ENCODE results near the gene ZNF41.
"Not testable (repeated sequence)": the region's sequence is repeated elsewhere in the genome, so short reads cannot be mapped to it uniquely, and the experiment has no call there.

ZNF41 gene

DNA sequence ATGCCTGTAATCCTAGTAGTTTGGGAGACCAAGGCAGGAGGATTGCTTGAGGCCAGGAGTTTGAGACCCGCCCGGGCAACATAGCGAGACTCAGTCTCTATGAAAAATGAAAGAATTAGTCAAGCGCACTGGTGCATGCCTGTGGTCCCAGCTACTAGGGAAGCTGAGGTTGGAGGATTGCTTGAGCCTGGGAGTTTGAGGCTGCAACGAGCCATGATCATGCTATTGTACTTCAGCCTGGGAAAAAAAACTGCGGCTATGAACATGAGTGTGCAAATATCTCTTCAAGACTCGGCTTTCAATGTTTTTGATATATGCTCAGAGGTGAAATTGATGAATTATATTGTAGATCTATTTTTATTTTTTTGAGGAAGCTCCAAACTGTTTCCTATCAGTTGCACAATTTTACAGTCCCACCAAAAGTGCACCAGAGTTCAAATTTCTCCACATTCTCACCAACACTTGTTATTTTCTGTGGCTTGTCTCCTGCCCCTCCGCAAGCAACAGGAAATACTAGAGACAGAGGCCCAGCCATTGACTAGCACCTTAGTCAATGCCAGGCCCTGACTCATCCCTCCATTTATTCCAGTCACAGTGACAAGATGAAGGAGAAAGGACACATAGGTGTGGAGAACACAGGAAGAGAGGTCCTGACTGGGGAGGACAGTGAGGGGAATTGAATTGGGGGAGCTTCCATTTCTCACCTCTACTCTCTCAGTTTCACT lies 33.1 kb upstream of the ZNF41 start:
- Mint-ChIP-seq H3K27me3 (ENCODE audit: low read depth, poor library complexity) (peaks cover 5% of the 10 kb centered on the region), H3K27ac (peak overlapping the region; percentile 26), H3K36me3 (ENCODE audit: low read depth) (peaks cover 2% of the 10 kb centered on the region), H3K4me1 (peaks cover 29% of the 10 kb centered on the region), H3K4me3 (no peak overlapping the region), H3K9me3 (peaks cover 49% of the 10 kb centered on the region)
- DNase-seq: no peak
- TF ChIP-seq, protein P1, sequence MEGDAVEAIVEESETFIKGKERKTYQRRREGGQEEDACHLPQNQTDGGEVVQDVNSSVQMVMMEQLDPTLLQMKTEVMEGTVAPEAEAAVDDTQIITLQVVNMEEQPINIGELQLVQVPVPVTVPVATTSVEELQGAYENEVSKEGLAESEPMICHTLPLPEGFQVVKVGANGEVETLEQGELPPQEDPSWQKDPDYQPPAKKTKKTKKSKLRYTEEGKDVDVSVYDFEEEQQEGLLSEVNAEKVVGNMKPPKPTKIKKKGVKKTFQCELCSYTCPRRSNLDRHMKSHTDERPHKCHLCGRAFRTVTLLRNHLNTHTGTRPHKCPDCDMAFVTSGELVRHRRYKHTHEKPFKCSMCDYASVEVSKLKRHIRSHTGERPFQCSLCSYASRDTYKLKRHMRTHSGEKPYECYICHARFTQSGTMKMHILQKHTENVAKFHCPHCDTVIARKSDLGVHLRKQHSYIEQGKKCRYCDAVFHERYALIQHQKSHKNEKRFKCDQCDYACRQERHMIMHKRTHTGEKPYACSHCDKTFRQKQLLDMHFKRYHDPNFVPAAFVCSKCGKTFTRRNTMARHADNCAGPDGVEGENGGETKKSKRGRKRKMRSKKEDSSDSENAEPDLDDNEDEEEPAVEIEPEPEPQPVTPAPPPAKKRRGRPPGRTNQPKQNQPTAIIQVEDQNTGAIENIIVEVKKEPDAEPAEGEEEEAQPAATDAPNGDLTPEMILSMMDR (IDR thresholded peaks at IDR 0.05): no peak

DNA sequence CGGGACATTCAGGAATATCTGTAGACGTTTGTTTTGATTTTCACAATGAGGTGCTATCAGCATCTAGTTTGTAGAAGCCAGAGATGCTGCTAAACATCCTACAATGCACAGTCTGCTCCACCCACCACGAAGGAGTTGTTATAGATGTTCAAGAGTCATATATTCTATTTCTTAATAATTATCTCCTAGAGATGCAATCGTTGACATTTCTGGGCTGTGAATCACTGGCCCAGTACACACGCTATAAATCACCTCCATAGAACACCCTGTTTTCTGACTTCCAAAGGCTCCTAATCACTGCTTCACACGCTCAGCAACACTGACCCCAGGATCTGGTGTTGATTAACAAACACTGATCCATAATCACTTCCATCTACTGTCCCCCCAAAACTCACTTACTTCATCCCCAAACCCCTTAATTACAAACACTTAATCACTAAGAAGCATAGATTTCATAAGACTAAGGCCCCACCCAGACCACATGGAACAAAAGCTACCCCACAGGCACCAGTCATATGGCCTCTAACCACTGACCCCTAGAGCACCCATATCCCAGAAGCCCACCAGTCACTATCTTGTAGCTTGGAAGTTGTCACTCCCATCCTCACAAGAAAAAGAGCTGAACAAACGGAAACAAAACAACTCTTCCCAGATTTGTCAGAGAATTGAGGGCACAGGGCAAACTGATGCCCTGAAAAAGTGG lies 31.7 kb upstream of the ZNF41 start:
- peaks cover 45% of the 10 kb centered on the region for H3K9me3 Mint-ChIP-seq
- peak overlapping the region; percentile 71 for H3K4me3 Mint-ChIP-seq
- H3K27ac Mint-ChIP-seq: peak overlapping the region; percentile 35
- no peaks in the 10 kb centered on the region for H3K36me3 Mint-ChIP-seq (ENCODE audit: low read depth)
- peaks cover 5% of the 10 kb centered on the region for H3K27me3 Mint-ChIP-seq (ENCODE audit: low read depth, poor library complexity)
- no peak for DNase-seq
- H3K4me1 Mint-ChIP-seq: peaks cover 29% of the 10 kb centered on the region
- TF ChIP-seq, protein P1 (IDR thresholded peaks at IDR 0.05): no peak

DNA sequence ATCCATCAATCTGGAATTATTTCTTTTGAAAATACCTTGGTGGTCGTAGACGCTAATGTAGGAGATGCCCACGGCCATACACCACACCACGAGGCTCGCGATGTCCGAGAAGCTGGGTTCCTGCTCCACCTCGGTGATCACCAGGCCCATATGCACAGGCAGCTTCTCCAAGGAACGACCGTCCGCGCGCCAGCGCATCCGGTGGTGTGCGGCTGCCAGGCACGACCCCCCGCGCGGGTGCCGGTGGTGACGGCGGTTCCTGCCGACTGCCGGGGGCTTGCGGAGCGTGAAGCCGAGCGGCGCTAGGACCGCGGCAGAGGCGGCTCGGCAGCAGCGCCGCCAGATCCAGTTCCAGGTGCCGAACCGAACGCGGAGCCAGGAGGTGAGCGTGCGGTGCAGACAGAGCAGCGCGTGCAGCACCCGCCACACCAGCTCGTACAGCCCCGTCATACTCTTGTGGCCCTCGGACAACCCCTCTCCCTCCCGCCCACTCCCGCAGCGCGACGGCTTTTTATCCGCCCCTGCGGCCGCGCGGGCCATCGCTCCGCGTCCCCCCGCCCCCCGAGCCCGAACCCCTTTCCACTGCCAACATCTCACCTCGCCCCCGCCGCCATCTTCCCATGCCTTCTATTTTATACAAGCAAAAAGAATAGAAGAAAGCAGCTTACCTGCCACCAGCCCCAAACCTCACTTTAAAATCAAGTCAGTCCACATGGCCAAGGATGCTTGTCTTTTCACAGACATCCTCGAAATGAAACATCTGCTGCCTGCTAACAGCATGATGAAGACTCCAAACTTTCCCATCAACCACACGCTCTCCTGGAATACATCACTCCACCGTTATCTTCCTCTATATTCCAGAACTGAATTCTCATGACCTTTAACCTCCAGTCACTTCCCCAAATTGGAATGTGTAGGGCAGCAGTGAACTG lies 30.3 kb upstream of the ZNF41 start:
- not testable (repeated sequence) for H3K36me3 Mint-ChIP-seq (ENCODE audit: low read depth); H3K27me3 Mint-ChIP-seq (ENCODE audit: low read depth, poor library complexity); H3K27ac Mint-ChIP-seq
- Mint-ChIP-seq H3K4me1 (peaks cover 31% of the 10 kb centered on the region), H3K9me3 (peaks cover 48% of the 10 kb centered on the region), H3K4me3 (peak overlapping the region; percentile 86)
- DNase-seq: peak; percentile 22

DNA sequence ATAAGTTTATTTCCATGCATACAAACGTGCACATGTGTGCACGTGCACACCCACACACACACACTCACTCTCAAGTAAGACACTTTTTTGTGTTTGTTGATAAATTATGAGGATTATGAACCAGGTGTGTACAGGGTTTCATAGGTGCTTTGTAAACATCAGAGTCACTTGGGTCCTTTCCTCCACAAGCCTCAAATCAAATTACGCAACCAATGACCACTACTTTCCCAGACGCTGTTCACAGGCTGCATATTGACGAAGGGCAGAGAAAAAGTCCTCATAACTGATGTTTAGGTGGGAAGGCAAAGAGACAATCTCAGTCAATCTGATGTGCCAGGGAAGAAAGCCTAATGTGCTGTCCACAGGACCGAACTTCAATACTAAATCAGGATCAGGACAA lies 29.4 kb upstream of the ZNF41 start:
- DNase-seq; H3K36me3 Mint-ChIP-seq (ENCODE audit: low read depth); H3K27ac Mint-ChIP-seq; H3K27me3 Mint-ChIP-seq (ENCODE audit: low read depth, poor library complexity): not testable (repeated sequence)
- Mint-ChIP-seq H3K4me1 (peaks cover 28% of the 10 kb centered on the region), H3K4me3 (peak overlapping the region; percentile 74), H3K9me3 (peaks cover 54% of the 10 kb centered on the region)

DNA sequence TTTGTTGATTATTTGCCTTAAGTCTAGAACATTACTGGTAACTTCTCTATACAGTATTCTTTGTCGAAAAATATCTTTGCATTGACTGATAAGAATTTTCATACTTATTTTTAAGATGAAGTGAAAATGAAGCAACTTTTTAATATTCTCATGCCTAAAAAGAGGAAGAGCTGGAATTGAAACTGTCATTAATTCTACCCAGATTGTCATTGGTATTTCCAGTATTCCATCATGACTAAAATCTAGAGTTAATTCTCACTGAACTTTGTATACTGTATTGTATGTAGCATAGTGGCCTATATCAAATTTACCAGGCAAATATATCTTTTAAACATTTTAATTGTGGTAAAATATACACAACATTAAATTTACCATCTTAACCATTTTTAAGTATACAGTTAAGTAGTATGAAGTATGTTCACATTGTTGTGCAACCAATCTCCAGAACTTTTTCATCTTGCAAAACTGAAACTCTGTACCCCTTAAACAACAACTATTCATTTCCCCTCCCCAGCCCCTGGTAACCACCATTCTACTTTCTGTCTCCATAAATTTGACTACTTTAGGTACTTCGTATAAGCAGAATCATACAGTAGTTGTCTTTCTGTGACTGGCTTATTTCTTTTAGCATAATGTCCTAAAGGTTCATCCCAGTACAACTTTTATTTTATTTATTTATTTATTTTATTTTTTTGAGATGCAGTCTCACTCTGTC lies 24.3 kb upstream of the ZNF41 start:
- no peak for DNase-seq
- H3K27me3 Mint-ChIP-seq (ENCODE audit: low read depth, poor library complexity): peaks cover 2% of the 10 kb centered on the region
- no peak overlapping the region for H3K4me3 Mint-ChIP-seq
- H3K36me3 Mint-ChIP-seq (ENCODE audit: low read depth): no peaks in the 10 kb centered on the region
- H3K4me1 Mint-ChIP-seq: peaks cover 18% of the 10 kb centered on the region
- TF ChIP-seq, protein P1 (IDR thresholded peaks at IDR 0.05): no peak
- no peak overlapping the region for H3K27ac Mint-ChIP-seq
- peaks cover 47% of the 10 kb centered on the region for H3K9me3 Mint-ChIP-seq

DNA sequence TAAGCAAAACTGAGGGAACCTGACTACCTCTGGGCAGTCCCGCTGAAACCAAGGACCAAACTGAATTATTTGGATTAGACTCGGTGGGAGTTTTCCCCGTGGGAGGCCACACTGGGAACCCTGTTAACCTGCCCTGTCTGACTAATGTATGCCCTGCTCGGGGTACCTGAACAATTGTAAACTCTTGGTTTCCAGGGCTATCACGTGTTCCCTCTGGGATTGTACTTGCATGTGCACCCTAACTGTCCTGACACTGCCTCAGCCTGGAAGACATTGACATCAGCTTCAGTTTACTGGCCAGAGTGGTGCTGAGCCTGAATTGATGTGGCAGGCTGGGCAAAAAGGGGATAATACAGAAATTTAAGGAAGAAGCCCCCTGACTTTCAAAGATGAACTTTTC lies 20.1 kb upstream of the ZNF41 start:
- TF ChIP-seq, protein P1 (IDR thresholded peaks at IDR 0.05): no peak
- DNase-seq: no peak
- Mint-ChIP-seq H3K4me1 (peaks cover 52% of the 10 kb centered on the region), H3K27ac (peak overlapping the region; percentile 31), H3K27me3 (ENCODE audit: low read depth, poor library complexity) (peaks cover 2% of the 10 kb centered on the region), H3K36me3 (ENCODE audit: low read depth) (no peaks in the 10 kb centered on the region), H3K4me3 (no peak overlapping the region), H3K9me3 (peaks cover 55% of the 10 kb centered on the region)
